ENCODE results near the gene SLC39A1. TPM values are rescaled to one million over a fixed set of nuclear protein-coding genes. Genes with fewer than 3 reads are reported as not detected.

The SLC39A1 gene
- total and polyA plus RNA-seq, 2 of the 8 experiments (the other 6 are each of a cell fraction or from before 2014, with no cell fraction given) = 238 to 337 TPM

- no peak overlapping the region for H2BK12ac ChIP-seq (ENCODE audit: low read depth, low read length)
- H4K20me1 ChIP-seq (replicated peaks in 1 of 2; ENCODE audit: control insufficient read depth in 1 of 2, insufficient read depth in 2 of 2, low read length in 2 of 2) = peaks cover 8 to 10% of the 10 kb centered on the region in 2 experiments
- no peak overlapping the region for H3K4me3 ChIP-seq (ENCODE audit: extremely low read depth in 1 of 4, insufficient read depth in 2 of 4, low read depth in 3 of 4, low read length in 4 of 4)
- peaks cover 0 to 4% (median 0%) of the 10 kb centered on the region in 4 experiments; a peak in 1 of 8 replicates for H3K36me3 ChIP-seq (ENCODE audit: control insufficient read depth in 2 of 4, insufficient read depth in 4 of 4, low read length in 3 of 4)
- no peak overlapping the region for H4K91ac ChIP-seq (replicated peaks; ENCODE audit: insufficient read length, low read length)
- FAIRE-seq (no peak), DNase-seq (ENCODE audit: low read depth in 1 of 2, low spot score in 2 of 2) (no peak)
- peaks cover 18 to 93% of the 10 kb centered on the region in 2 experiments for H3K79me2 ChIP-seq (ENCODE audit: control insufficient read depth in 1 of 2, insufficient read depth in 2 of 2, low read length in 2 of 2)
- 94% methylated on average over 2 of the region's 2 CpGs; no CpG with 5 or more reads in 1 of the 2 experiments for WGBS, 2 experiments (ENCODE audit: extremely low coverage in 1 of 2, insufficient coverage in 1 of 2, insufficient read length in 1 of 2, insufficient replicate concordance in 2 of 2, low coverage in 1 of 2, low lambda C conversion rate in 2 of 2, missing lambda C conversion rate in 1 of 2)
- no peak overlapping the region for H4K8ac ChIP-seq (ENCODE audit: extremely low read depth, insufficient read depth, low read length)
- no peak overlapping the region for H2AK5ac ChIP-seq (ENCODE audit: low read depth, low read length)
- H3K27me3 ChIP-seq (replicated peaks in 1 of 4; ENCODE audit: control insufficient read depth in 3 of 4, extremely low read depth in 1 of 4, insufficient read depth in 3 of 4, low read length in 3 of 4) = no peaks in the 10 kb centered on the region
- H3K4me1 ChIP-seq (replicated peaks in 1 of 4; ENCODE audit: control insufficient read depth in 3 of 4, insufficient read depth in 4 of 4, low read length in 3 of 4) = no peaks in the 10 kb centered on the region
- no peaks in the 10 kb centered on the region for H3K23me2 ChIP-seq (ENCODE audit: low read depth, low read length)
- no peak overlapping the region for H3K27ac ChIP-seq (ENCODE audit: low read depth, low read length)
- no peak overlapping the region for H3K56ac ChIP-seq (replicated peaks; ENCODE audit: insufficient read length, low read depth, low read length)
- no peak overlapping the region for H3K9ac ChIP-seq (replicated peaks in 1 of 4; ENCODE audit: extremely low read depth in 1 of 4, low read depth in 3 of 4, low read length in 3 of 4)
- ChIA-PET CTCF (ENCODE audit: partially characterized antibody) (no interaction called here), POLR2A (ENCODE audit: partially characterized antibody) (interaction anchor here (1.2 to 4.7 kb wide), 3 partner anchors 10 to 78 kb away, joined by 3 to 35 read pairs (median 9); partner anchors contain the start of genes GATAD2B and RPS27)
- H3K79me1 ChIP-seq (ENCODE audit: low read depth, low read length) = no peaks in the 10 kb centered on the region
- no peak overlapping the region for H2BK120ac ChIP-seq (replicated peaks; ENCODE audit: low read depth, low read length)
- H2BK20ac ChIP-seq (ENCODE audit: low read length) = no peak overlapping the region
- no peak overlapping the region for H3K4ac ChIP-seq (replicated peaks; ENCODE audit: insufficient read length, low read depth, low read length)
- no peak overlapping the region for H3K14ac ChIP-seq (ENCODE audit: insufficient read length)
- H3K9me3 ChIP-seq (ENCODE audit: insufficient read depth in 2 of 2, low read depth in 1 of 2, low read length in 1 of 2) = no peaks in the 10 kb centered on the region
- no peak overlapping the region for H2AFZ ChIP-seq (ENCODE audit: low read length)
- no peak overlapping the region for H2BK15ac ChIP-seq (ENCODE audit: low read length)
- TF ChIP-seq CHD2 (IDR thresholded peaks at IDR 0.05; ENCODE audit: low read length) (no peak), EGR1 (IDR thresholded peaks at IDR 0.05; ENCODE audit: borderline replicate concordance, low read depth, low read length) (no peak), EP300 (IDR thresholded peaks at IDR 0.05; ENCODE audit: borderline replicate concordance in 1 of 2, low read depth in 2 of 2, low read length in 2 of 2) (no peak), BCL11A (IDR thresholded peaks at IDR 0.05; ENCODE audit: low read depth in 2 of 2, low read length in 2 of 2) (no peak), POLR2A (IDR thresholded peaks at IDR 0.05; ENCODE audit: control extremely low read depth in 1 of 2, low read depth in 2 of 2, low read length in 2 of 2) (no peak), KDM5A (IDR thresholded peaks at IDR 0.05; ENCODE audit: low read length) (no peak), YY1 (IDR thresholded peaks at IDR 0.05; ENCODE audit: low read depth, low read length) (no peak), GABPA (IDR thresholded peaks at IDR 0.05; ENCODE audit: borderline replicate concordance, insufficient read depth, low read length) (no peak), SP2 (IDR thresholded peaks at IDR 0.05; ENCODE audit: low read length) (no peak), SIX5 (IDR thresholded peaks at IDR 0.05; ENCODE audit: low read depth, low read length) (no peak), ASH2L (IDR thresholded peaks at IDR 0.05; ENCODE audit: low read length) (no peak), TEAD4 (IDR thresholded peaks at IDR 0.05; ENCODE audit: low read depth, low read length) (no peak), TAF1 (IDR thresholded peaks at IDR 0.05; ENCODE audit: low read depth, low read length) (no peak)
- TF ChIP-seq, protein P1, sequence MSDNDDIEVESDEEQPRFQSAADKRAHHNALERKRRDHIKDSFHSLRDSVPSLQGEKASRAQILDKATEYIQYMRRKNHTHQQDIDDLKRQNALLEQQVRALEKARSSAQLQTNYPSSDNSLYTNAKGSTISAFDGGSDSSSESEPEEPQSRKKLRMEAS (IDR thresholded peaks at IDR 0.05) = no peak
- no peak overlapping the region for H2BK5ac ChIP-seq (ENCODE audit: low read depth, low read length)
- no peak overlapping the region for H3K4me2 ChIP-seq (ENCODE audit: insufficient read depth in 1 of 2, low read depth in 2 of 2, low read length in 2 of 2)
- no peak overlapping the region for H3K18ac ChIP-seq (ENCODE audit: extremely low read depth, low read length)
- no peak overlapping the region for H4K5ac ChIP-seq (ENCODE audit: insufficient read length, low read depth, low read length)
- H3K23ac ChIP-seq (ENCODE audit: insufficient read length) = no peak overlapping the region
Measured at GRCh38 chr1:153912349-153912748, 51.0 kb downstream of the SLC39A1 start.
